Endothelial cell of umbilical vein (primary cell): ENCODE data around the gene TNFSF4.

Experiments used
- CTCF ChIP-seq, 2 donors: IDR thresholded peaks; 1 replicate in 1 of 2; 2 replicates in 1 of 2; pipeline ENCODE4 v1.5.1; 2011; ENCODE audit warnings: low read length in 2 of 2, mild to moderate bottlenecking in 2 of 2, moderate library complexity in 2 of 2, control low read depth in 1 of 2, inconsistent platforms in 1 of 2, low read depth in 1 of 2; ENCODE audit not compliant: insufficient read depth in 1 of 2; ENCODE audit errors: extremely low read depth in 1 of 2
- GATA2 ChIP-seq: IDR thresholded peaks from 2 replicates; pipeline ENCODE4 v1.7.0; 2011; ENCODE audit warnings: low read depth, mild to moderate bottlenecking, moderate library complexity, mixed read lengths, low read length; ENCODE audit not compliant: insufficient read length, insufficient read depth
- JUN ChIP-seq: IDR thresholded peaks from 2 replicates; pipeline ENCODE4 v1.6.1; 2011; ENCODE audit warnings: borderline replicate concordance, low read depth; ENCODE audit not compliant: insufficient read length, insufficient read depth
- MYC ChIP-seq: IDR thresholded peaks from one replicate; pipeline ENCODE4 v1.6.1; 2011; ENCODE audit warnings: mild to moderate bottlenecking, low read depth, low read length
- POLR2AphosphoS5 ChIP-seq: IDR thresholded peaks from 2 replicates; pipeline ENCODE4 v1.6.1; 2012; ENCODE audit warnings: low read depth, mild to moderate bottlenecking, control low read depth, low read length, moderate library complexity; ENCODE audit not compliant: insufficient read depth

GRCh38 chr1:173224280-173224892 is 17.3 kb upstream of the TNFSF4 start:
- TF ChIP-seq CTCF (IDR thresholded peaks at IDR 0.05; ENCODE audit: extremely low read depth in 1 of 2, insufficient read depth in 1 of 2, low read depth in 1 of 2, low read length in 2 of 2) (no peak), POLR2AphosphoS5 (no peak), GATA2 (no peak), JUN (no peak), MYC (no peak)
